NCI-H460 (cell line): Measurements from ENCODE around the gene UQCC2. TPM values are rescaled to one million over a fixed set of nuclear protein-coding genes. Genes with fewer than 3 reads are reported as not detected.

ENCODE experiments used
- DNase-seq: peaks from one replicate; pipeline ENCODE4 v3.0.0-alpha.2; 2016; ENCODE audit warnings: low read depth; ENCODE audit errors: extremely low read depth
- total RNA-seq: library from RNA; depleted of rRNA; stranded (reverse); fragments of >200 nt; shearing (Covaris generic); gene quantifications from 2 replicates; pipeline ENCODE4 v1.2.3, GENCODE V29; 2014

Gene UQCC2
- total RNA-seq, 1 experiment from 2014 or later = 29.2 TPM

DNA sequence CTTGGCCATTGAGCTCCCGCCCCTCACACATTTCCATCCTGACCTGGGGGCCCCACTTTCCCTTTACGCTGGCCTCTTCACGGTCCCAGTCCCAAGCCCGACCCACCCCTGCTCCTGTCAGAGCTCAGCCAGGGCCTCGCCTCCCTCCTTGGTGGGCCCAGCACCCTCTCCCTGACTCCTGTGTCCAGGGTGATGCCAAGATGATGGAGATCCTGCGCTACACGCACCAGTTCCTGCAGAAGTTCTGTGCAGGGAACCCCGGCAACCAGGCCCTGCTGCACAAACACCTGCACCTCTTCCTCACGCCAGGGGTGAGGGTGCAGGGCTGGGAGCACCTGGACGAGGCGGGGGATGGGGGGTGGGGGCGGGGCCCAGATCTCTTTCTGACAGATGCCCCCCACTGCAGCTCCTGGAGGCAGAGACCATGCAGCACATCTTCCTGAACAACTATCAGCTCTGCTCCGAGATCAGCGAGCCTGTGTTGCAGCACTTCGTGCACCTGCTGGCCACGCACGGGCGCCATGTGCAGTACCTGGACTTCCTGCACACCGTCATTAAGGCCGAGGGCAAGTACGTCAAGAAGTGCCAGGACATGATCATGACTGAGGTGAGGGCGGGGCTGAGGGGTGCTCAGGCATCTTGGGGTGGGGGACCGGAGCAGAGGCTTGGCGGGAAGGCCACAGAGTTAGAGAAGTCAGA, 33.1 kb downstream of the UQCC2 start:
- no peak for DNase-seq

DNA sequence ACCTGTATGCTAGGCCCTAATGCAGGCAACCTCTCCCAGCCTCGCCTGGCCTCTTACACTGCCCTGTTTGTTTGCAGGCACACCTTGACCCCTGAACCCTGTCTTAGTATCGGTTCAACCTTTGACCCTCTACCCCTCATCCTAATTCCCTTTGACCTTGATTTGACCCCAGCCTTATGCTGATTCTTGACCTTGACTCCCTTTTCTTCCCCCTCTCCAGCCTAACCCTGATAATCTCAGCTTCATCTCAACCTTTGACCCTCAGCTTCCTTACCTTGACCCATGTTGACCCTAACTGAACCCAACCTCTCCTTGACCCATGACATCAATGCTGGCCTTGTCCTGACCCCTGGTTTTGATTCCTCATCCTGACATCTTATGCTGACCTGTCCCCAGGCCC, 33.8 kb downstream of the UQCC2 start:
- no peak for DNase-seq

DNA sequence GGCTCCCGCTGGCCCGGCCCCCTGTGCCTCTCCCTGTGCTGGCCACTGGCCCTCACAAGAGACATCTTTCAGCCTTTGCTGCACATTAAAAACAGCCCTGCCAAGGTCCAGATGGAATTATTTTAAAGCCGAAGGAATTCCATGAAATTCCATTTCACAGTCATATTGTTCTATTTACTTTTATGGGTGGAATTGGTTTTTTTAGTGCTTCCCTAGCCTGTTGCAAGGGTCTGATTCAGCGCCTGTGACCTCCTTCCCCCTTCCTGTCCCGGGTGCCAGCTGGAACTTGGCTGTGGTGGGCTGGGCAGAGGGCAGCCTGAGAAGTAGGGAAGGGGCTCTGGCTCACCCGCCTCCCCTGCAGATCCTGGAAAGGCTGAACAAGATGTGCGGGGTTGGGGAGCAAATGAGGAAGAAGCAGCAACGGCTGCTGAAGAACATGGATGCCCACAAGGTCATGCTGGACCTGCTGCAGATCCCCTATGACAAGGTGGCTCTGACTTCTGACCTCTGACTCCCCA, 34.3 kb downstream of the UQCC2 start:
- DNase-seq = no peak

DNA sequence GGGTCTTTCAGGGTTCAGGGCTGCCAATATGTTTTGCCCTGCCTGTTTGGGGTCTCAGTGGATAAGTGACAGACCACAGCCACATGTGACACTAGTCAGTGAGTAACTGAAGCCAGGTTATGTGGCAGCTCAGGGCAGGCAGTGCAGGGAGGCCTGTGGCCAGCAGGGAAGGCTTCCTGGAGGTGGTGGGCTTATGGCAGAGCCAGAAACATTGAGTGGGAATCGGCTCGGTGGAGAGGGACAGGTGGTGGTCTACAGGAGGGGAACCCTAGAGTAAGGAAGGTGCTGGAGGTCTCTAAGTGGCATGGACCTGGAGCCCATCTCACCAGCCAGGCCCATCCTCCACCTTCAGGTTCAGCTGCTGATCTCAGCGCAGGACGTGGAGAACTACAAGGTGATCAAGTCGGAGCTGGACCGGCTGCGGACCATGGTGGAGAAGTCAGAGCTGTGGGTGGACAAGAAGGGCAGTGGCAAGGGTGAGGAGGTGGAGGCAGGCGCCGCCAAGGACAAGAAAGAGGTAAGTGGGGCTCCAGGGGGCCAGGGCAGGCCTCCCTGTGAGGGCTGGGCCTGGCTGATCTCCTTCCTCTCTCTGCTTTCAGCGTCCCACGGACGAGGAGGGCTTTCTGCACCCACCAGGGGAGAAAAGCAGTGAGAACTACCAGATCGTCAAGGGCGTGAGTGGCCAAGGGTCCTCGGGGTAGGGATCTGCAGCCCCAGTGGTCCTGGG, 34.9 kb downstream of the UQCC2 start:
- no peak for DNase-seq

DNA sequence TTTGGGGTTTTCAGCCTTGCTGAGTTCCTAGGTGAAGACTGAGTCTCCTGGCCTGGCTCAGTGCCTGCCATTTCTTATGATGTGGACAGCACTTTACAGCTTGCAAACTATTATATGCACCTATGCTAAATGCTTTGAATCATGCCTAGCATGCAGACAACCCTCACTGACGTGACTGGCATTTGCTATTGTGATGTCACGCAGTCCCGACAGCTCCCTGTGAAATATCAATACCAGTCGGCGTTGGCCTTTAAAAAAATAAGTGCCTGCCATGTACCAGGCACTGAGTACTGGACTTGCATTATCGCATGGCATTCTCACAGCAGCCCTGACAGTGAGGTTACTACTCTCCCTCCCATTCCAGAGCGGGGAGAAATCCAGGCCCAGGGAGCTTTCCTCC, 35.5 kb downstream of the UQCC2 start:
- DNase-seq = peak; percentile 70

DNA sequence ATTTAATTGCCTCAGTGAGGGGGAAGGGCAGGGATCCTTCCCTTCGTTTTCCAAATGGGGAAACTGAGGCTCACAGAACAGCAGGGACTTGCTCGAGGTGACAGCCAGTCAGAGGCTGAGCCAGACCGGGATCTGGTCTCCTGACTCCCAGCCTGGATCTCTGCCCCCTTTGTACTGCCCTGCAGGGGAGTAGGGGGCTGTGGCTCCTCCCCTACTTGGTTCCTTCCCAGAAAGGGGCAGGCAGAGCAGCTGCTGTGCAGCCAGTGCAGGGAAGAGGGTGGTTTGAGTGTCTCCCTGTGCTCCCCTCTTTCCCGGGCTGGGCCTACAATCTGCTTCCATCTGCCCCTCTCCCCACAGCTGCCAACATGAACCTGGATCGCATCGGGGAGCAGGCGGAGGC, 37.6 kb downstream of the UQCC2 start:
- DNase-seq = no peak

DNA sequence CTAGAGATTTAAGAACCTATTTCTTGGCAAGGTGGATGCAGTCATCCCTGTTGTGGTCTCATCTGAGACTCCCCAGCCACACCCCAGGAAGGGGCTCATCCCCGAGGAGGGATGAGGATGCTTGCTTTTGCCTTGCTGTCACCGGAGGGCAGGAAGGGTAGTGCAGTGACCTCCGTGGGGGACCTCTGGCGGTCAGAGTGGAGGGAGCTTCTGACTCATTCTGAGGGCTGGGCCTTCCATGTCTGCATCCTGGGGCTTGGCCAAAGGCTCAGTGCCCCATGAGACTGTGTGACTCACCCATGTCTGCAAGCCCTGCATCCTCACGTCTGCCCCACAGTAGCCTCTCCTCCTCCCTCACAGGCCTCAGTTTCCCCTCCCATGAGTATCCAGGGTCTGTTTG, 38.7 kb downstream of the UQCC2 start:
- DNase-seq = peak; percentile 93

DNA sequence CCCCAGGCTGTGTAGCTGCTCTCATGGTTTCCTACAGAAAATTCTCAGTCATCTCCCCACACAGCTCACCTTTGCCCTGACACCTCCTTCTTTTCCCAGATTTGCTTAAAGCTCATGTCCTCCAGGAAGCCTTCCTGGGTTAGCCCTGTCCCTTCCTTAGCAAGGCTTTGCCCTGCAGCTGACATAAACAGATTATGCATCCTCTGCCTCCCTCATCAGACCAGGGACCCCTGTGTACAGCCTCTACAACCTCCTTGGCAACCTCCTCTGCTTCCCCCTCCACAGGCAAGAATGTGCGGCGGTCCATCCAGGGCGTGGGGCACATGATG, 39.8 kb downstream of the UQCC2 start:
- DNase-seq = no peak

DNA sequence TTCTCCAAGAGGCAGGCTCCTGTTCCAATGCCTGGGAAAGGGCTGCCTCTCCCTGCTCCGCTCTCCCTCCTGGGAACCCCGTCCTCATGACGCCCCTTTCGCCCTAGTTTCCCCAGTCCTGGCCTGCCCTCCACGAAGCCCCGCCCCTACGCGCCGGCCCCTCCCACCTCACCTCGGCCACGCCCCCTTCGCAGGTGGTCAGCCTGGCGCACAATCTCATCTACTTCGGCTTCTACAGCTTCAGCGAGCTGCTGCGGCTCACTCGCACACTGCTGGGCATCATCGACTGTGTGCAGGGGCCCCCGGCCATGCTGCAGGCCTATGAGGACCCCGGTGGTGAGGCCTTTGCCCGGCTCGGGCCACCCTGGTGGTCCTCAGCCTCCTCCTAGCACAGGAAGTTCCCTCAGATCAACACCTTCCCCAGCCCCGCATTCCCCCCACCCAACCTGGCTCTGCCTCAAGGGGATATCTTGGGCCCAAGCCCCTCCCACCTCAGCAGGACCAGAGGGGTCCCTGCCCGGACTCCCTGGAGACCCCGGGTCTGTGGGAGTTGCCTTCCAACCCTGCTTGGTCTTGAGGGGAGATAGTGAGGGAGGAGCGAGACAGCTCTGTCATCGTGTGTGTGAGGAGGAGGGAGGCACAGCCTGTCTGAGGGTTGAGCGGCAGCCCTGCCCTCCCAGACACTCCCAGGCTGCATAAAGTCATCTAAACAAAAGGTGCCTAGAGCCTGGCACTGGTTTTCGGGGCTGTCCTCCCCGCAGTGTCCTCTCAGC, 40.3 kb downstream of the UQCC2 start:
- DNase-seq = no peak

DNA sequence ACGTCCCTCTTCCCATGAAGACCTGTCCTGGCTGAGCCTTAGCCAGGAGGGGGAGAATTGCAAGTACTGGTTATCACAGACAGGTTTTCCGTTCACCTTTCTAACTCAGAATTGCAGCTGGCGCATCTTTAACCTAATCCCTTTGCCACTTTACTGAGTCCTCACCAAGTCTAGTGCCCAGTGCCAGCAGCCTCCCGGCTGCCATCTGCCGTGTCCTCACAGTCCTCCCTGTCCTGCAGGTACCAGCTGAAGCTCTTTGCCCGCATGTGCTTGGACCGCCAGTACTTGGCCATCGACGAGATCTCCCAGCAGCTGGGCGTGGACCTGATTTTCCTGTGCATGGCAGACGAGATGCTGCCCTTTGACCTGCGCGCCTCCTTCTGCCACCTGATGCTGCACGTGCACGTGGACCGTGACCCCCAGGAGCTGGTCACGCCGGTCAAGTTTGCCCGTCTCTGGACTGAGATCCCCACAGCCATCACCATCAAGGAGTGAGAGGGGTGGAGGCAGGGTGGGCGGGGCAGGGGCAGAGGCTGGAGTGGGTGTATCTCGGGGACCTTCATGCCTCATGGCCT, 41.3 kb downstream of the UQCC2 start:
- no peak for DNase-seq

DNA sequence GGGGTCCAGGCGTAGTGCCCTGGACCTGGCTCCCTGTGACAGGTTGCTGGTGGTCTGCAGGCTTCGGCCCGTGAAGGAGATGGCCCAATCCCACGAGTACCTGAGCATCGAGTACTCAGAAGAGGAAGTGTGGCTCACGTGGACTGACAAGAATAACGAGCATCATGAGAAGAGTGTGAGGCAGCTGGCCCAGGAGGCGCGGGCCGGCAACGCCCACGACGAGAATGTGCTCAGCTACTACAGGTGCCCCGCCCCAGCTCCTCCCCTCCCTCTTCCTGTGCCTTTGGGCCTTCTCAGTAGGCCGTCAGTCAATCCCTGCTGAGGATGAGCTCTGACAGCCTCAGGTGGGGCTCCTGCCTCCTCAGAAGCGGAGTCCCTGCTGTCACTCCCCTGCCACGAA, 42.6 kb downstream of the UQCC2 start:
- peak; percentile 37 for DNase-seq

DNA sequence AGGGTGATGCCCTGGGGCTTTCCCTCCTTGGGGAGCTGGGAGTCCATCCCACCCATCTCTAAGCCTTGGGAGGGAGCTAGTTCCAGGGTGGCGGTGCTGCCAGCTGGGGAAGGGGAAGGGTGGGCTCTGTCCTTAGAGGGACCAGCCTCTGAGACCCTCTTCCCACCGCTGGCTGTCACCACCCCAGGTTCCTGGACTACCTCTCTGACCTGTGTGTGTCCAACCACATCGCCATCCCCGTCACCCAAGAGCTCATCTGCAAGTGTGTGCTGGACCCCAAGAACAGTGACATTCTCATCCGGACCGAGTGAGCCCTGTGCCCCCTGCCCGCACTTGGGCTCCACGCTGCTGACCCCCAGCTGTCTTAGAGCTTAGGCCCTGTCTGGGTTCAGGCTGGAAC, 43.2 kb downstream of the UQCC2 start:
- no peak for DNase-seq

DNA sequence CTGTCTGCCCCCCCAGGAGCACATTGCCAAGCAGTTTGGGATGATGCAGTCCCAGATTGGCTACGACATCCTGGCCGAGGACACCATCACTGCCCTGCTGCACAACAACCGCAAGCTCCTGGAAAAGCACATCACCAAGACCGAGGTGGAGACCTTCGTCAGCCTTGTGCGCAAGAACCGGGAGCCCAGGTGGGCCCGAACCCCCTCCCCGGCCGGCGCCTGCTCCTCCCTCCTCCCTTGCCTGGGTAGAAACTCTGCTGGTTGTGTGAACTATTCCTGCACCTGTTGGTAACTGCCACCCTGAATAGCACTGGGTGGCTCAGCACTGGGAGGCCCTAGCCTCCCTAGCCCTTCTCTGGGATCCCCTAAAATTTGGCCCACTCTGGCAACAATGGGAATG, 43.7 kb downstream of the UQCC2 start:
- DNase-seq = no peak

DNA sequence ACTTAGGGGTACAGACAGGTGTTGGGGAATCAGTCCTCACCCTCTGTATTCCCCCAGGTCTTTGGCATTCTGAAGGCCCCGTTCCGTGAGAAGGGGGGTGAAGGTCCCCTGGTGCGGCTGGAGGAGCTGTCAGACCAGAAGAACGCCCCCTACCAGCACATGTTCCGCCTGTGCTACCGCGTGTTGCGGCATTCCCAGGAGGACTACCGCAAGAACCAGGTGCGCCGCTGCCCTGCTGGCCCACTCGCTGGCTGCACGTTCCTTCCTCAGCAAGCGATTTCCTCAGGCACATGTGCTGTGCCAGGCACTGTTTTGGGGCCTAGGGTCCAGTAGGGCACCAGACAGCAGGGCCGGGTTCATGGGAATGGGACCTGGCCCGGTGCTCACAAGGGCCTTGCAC, 44.4 kb downstream of the UQCC2 start:
- no peak for DNase-seq

DNA sequence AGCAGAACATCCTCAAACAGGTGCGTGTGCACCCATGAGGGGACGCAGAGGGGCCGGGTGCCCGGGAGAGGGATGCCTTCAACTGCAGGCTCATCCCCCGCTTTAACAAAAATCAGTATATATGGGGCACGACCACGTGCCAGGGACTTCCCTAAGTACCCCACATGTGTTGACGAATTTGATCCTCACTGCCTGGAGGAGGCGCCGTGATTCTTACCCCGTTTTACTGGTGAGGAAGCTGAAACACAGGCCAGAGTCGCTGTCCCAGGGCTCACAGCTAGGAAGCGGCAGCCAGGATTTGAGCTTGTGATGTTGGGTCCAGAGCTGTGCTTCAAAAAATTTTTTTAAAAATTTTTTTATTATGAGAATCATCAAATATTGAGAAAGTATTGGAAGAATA, 45.5 kb downstream of the UQCC2 start:
- no peak for DNase-seq

DNA sequence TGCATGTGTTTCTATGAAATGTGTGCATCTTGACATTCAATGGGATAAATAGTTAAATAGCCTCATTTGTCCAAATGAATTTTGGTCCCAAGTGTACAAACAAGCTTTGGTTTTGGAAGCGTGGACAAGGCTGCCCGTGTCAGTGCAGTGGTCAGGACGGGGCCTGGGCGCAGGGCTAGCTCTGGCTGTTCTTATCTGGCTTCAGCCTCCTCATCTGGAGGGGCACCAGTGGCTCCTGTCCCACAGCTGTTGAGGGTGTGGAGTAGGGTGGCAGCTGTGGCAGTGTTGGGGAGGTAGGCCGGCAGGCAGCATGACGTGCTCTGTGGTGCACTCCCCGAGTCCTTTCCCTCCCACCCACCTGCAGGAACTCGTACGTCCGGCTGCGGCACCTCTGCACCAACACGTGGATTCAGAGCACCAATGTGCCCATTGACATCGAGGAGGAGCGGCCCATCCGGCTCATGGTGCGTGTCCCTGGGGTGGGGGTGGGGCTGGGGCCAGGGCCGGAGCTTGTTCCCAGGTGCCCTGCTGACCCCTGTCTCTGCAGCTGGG, 46.9 kb downstream of the UQCC2 start:
- DNase-seq = no peak

DNA sequence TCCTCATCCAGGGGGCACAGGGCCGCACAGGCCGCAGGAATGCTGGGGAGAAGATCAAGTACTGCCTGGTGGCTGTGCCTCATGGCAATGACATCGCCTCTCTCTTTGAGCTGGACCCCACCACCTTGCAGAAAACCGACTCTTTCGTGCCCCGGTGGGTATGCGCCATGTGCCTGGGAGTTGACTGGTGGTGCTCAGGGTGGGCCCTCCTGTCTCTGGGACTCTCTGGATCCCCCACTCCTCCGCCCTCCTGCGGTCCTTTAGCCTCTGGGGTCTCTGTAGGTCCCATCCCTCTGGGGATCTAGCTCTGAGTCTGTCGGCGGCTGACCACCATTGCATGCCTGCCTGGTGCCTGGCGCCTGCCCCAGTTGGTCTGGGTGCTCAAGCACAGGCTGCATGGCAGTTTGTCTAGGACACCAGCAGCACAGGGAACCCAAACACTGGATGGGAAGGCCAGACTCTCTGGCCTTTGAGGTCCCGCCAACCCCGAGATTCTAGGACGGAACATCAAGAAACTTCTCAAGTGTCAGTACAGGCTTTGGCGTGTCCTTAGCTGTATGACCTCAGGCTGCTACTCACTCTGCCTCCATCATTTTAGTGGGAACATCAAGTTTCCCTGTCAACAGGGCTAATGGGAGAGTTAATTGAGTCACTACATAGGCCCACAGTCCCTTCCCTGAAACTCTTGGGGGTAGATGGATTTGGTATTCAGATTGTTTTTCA, 47.6 kb downstream of the UQCC2 start:
- DNase-seq = no peak

DNA sequence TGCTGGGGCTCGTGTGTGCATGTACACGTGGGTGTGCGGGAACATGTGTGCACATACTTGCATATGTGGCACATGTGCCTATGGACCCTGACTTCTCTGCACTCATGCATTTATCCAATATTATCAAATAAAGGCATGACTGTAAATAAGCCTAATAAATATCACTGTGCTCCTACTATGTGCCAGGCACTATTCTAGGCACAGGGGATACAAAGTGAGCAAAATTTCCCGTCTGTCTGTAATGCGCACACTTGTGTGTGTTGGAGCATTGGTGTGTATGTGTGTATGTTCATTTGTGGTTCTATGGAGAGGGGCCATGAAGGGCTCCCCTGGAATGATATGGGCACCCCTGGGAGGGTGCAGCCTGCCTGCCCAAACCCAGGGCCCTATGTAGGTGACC, 48.5 kb downstream of the UQCC2 start:
- no peak for DNase-seq

DNA sequence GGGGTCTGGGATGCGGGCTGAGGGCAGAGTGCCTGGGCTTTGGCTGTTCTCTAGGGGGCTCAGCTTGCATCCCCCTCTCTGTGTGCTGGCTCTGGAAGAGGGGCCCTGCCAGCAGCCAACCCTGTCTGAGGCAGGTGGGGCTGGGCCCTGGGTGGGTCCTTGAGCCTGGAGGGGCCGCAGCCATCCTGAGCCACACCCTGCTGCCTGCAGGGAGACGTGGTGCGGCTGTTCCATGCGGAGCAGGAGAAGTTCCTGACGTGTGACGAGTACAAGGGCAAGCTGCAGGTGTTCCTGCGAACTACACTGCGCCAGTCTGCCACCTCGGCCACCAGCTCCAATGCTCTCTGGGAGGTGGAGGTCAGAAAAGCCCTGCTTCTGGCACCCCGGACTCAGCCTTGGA, 49.2 kb downstream of the UQCC2 start:
- DNase-seq = no peak

DNA sequence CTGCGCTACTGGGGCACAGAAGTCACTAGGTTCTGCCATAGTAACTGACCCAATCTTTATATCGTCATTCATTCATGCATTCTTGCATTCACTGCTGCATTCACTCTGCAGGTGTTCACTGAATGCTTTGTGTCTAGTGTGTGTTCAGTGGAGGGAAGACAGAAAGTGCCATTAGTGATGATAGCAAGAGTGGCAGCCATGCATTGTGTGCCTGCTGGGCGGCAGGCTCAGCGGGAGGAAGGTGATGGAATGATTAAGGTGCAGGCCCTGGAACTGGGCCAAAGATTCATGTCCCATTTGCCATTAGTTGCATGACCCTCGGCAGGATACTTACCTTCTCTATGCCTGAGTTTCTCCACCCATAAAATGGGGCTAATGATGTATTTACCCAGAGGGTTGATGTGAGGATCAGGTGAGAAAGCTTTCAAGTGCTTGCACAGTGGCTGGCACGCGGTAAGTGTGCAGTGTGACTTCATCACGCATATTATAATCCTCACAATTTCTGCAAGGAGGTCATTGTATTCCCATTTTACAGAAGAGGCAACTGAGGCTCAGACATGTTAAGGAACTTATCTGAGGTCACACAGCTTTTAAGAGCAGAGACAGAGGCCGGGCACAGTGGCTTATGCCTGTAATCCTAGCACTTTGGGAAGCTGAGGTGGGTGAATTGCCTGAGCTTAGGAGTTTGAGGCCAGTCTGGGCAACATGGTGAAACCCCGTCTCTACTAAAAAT, 50.2 kb downstream of the UQCC2 start:
- no peak for DNase-seq
